ENCODE results near the gene BORA. TPM values are rescaled to one million over a fixed set of nuclear protein-coding genes. Genes with fewer than 3 reads are reported as not detected.
A peak's percentile ranks its signal among the peaks of the same experiment; 100 is the strongest.

The BORA gene
- total and polyA plus RNA-seq, 8 donors = 0.51 to 1.9 (median 1.2) TPM

GRCh38 chr13:72728290-72728605, 525 bp downstream of the BORA start:
- Histone ChIP-seq H3K4me3 (peak overlapping the region; percentile 82 to 99 (median 96)), H3K27me3 (no peaks in the 10 kb centered on the region), H3K4me1 (peaks cover 0 to 12% (median 4%) of the 10 kb centered on the region in 3 donors), H3K27ac (no peak overlapping the region), H3K9me3 (no peaks in the 10 kb centered on the region), H3K36me3 (no peaks in the 10 kb centered on the region)
- DNase-seq (no peak), ATAC-seq (no peak), FAIRE-seq (no peak)
- intact Hi-C loops (cut with DNase I) = no loop called here
- no peak for TF ChIP-seq CTCF (IDR thresholded peaks at IDR 0.05)
- WGBS, 2 donors = 1 to 3% methylated on average over 3 of the region's 3 CpGs

- Histone ChIP-seq H3K27ac (no peak overlapping the region), H3K4me3 (no peak overlapping the region), H3K27me3 (no peaks in the 10 kb centered on the region), H3K36me3 (no peaks in the 10 kb centered on the region), H3K4me1 (no peaks in the 10 kb centered on the region), H3K9me3 (no peaks in the 10 kb centered on the region)
- no peak for DNase-seq
- WGBS, 2 donors = 74 to 80% methylated on average over 3 of the region's 3 CpGs
- TF ChIP-seq CTCF (IDR thresholded peaks at IDR 0.05) = no peak
- intact Hi-C loops (cut with DNase I) = no loop called here
- no peak for FAIRE-seq
- ATAC-seq = no peak
These were observed 9.3 kb downstream of the BORA start for GRCh38 chr13:72737033-72737432.

GRCh38 chr13:72740015-72740414, 12.3 kb downstream of the BORA start:
- no peaks in the 10 kb centered on the region for H3K27me3 ChIP-seq
- FAIRE-seq (no peak), DNase-seq (no peak), ATAC-seq (no peak)
- TF ChIP-seq CTCF (IDR thresholded peaks at IDR 0.05) = no peak
- no peak overlapping the region for H3K4me3 ChIP-seq
- intact Hi-C loops (cut with DNase I) = no loop called here
- 70 to 86% methylated on average over 1 of the region's 1 CpG for WGBS, 2 donors
- H3K36me3 ChIP-seq = no peaks in the 10 kb centered on the region
- no peaks in the 10 kb centered on the region for H3K4me1 ChIP-seq
- H3K27ac ChIP-seq = no peak overlapping the region
- H3K9me3 ChIP-seq = no peaks in the 10 kb centered on the region

GRCh38 chr13:72745260-72745659, 17.5 kb downstream of the BORA start:
- Histone ChIP-seq H3K27ac (no peak overlapping the region), H3K4me3 (no peak overlapping the region), H3K27me3 (no peaks in the 10 kb centered on the region), H3K36me3 (peaks cover 0 to 10% (median 0%) of the 10 kb centered on the region in 3 donors), H3K4me1 (no peaks in the 10 kb centered on the region), H3K9me3 (no peaks in the 10 kb centered on the region)
- FAIRE-seq (no peak), ATAC-seq (no peak), DNase-seq (no peak)
- TF ChIP-seq CTCF (IDR thresholded peaks at IDR 0.05) = no peak
- intact Hi-C loops (cut with DNase I) = no loop called here
- 71 to 82% methylated on average over 1 of the region's 1 CpG for WGBS, 2 donors

GRCh38 chr13:72751220-72751619, 23.5 kb downstream of the BORA start:
- no peak for TF ChIP-seq CTCF (IDR thresholded peaks at IDR 0.05)
- H3K27me3 ChIP-seq = no peaks in the 10 kb centered on the region
- H3K4me1 ChIP-seq = no peaks in the 10 kb centered on the region
- no peak overlapping the region for H3K27ac ChIP-seq
- no peak for FAIRE-seq
- intact Hi-C loops (cut with DNase I) = no loop called here
- H3K4me3 ChIP-seq = no peak overlapping the region
- ATAC-seq = no peak
- H3K9me3 ChIP-seq = no peaks in the 10 kb centered on the region
- no peak for DNase-seq
- H3K36me3 ChIP-seq = peaks cover 0 to 16% (median 0%) of the 10 kb centered on the region in 3 donors

Measured in pancreas (tissue), 10 donors.